GM18508 (cell line): ENCODE measurements around the gene MAPKBP1.

Experiments used
- ATAC-seq: cut with Tn5 transposase; IDR thresholded peaks from one replicate; pipeline ENCODE4 v1.9.1; 2021; ENCODE audit warnings: moderate number of reproducible peaks; ENCODE audit not compliant: insufficient read depth, unreplicated experiment

MAPKBP1 gene

DNA sequence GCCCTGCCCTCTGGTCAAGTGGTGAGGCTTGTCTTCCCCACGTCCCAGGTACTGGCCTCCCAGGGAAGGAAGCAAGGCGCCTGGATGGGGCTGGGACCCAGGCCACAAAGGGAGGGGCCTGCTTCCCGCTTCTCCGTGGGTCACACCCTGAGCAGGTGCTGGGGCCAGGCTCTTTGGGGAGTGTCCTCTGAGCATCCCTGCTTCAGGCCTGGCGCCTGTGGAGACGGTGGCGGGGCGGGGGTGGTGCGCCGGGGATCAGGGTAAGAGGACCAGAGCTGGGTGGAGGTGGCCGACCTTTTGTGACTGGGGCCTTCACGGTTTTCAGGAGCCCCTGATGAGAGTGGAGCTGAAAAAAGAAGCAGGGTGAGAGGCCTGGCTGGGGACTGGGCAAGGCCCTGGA is 67.9 kb downstream of the MAPKBP1 start:
- no peak for ATAC-seq

DNA sequence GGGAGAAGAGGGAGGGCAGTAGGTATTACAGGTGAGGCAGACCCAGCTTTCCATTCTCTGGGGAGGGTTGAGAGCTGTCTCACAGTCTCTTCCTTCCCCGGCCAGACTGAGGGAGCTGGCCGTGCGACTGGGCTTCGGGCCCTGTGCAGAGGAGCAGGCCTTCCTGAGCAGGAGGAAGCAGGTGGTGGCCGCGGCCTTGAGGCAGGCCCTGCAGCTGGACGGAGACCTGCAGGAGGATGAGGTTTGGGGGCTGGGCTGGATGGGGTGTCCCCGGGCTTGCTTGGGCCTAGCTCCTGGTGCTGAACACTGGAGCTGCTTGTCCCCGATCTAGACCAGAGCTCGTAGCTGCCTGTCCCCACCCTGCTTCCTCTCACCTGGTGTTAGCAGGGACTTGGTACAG is 69.3 kb downstream of the MAPKBP1 start:
- no peak for ATAC-seq

DNA sequence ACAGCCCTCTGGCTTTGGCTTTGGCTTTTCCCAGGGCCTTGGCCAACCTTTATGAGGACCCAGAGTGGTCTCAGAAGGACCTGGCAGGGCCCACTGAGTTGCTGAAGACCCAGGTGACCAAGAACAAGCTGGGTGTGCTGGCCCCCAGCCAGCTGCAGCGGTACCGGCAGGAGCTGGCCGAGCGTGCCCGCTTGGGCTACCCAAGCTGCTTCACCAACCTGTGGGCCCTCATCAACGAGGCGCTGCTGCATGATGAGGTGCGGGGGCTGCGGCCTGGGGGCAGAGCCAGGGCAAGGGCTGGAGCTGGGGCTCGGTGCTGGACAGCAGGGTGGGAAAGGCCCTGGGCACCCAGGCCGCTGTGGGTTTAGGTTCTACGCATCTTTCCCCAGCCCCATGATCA is 70.5 kb downstream of the MAPKBP1 start:
- no peak for ATAC-seq

DNA sequence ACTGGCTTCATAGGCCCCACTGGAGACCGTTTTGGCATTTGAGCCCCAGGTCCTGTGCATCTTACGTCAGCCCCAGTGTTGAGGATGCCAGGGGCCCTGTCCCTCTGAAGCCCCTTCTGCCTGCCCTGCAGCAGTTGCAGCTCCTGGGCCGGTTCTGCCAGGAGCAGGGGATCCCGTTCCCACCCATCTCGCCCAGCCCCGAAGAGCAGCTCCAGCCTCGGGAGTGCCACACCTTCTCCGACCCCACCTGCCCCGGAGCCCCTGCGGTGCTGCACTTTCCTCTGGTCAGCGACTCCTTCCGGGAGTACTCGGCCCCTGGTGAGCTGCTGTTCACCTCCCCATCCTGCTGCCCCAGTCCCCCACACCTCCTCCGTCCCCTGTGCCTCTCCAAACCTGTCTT is 72.9 kb downstream of the MAPKBP1 start:
- no peak for ATAC-seq

DNA sequence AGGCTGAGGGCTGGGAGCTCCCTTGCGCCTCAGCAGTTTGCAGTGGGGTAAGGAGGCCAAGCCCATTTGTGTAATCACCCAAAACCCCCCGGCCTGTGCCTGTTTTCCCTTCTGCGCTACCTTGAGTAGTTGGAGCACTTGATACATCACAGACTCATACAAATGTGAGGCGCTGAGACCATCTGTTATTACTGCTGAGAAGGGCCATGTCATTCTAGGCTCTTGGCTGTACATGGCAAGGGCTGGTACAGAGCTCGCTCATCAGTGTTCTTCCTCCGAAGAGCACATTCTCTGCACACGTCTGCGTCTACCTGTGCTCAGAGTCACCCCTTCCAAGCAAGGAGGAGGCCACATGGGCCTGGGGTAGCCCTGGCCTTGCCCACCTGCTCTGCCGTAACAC is 73.7 kb downstream of the MAPKBP1 start:
- no peak for ATAC-seq

DNA sequence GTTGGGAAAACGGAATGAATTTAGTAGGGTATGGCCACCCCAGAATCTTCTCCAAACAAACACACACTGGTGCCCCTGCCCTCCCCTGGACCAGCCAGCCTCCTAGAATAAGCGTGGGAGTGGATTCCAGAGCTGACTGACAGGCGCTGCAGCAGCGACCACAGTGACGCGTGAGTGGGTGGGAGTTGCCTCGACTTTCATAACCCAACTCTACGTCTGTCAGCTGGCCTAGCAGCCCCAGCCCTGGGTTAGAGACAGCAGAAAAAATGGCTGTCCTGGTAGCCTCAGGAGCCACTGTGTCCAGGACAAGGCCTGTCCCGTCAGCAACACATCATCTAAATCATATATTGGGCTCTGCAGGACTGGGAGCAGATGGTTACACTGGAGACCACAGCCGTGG is 74.3 kb downstream of the MAPKBP1 start:
- ATAC-seq: no peak

DNA sequence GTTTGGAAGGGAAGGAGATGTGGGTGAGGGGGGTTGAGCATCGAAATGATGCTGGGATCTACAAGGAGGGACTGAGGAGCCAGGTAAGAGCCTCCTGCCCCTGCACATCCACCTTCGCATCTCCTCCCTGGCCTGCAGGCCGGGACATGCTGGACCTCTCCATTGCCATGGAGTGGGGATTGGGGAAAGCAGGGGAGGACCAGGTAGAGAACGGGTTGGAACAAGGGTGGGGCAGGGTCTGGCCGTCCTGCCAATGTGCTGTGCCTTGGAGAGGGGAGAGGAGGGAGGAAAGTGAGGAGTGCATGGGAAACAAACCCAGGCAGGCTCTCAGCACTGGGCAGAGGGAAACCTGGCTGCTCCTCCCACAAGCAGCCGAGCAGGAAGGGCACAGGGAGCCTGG is 74.9 kb downstream of the MAPKBP1 start:
- ATAC-seq: no peak

DNA sequence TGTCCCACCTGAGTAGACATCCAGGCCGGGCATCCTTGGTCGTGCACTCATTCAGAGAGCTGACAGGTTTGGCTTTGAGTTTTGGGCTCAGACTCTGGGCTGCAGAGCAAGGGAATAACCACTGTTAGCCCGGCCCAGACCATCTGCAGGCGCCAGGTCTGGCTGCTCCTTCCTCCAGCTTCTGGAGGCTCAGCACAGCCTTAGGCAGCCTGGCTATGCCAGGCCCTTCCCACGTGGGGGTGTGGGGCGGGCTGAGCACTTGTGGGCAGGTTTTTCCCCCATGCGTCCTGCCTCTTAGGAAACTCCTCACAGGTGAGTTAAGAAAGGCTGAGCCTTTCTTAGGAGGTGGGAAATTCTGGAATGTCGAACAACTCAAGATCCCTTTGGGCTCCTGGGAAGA is 75.6 kb downstream of the MAPKBP1 start:
- no peak for ATAC-seq

DNA sequence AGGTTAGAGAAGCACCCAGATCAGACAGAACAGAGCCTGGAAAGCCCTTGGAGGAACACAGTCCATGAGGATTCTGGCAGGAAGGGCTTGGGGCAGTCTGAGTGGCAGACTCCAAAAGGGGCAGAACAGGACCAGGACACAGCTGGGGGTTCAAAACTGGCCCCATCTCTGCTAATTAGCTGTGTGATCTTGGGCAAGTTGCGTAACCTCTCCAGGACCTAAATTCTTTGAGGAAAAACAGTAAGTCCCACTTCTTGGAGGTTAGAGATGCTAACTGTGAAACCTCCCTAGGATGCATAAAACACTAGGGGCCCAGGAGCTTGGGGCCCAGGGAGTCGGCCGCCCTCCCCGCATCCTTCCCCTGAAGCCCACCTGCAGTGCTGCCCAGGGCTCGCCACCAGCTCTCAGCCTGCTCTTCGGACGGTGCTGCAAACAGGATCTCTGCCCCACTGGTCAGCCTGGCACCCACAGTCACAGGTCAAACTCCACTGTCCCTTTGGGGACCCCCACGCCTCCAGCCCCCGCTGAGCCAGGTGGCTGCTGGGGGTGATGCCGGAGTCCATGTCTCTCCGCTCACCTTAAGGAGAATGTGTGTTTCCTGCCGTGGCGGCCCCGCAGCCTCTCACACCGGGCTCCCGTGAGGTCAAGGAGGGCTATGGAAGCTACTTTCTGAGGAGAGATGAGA is 76.3 kb downstream of the MAPKBP1 start:
- no peak for ATAC-seq

DNA sequence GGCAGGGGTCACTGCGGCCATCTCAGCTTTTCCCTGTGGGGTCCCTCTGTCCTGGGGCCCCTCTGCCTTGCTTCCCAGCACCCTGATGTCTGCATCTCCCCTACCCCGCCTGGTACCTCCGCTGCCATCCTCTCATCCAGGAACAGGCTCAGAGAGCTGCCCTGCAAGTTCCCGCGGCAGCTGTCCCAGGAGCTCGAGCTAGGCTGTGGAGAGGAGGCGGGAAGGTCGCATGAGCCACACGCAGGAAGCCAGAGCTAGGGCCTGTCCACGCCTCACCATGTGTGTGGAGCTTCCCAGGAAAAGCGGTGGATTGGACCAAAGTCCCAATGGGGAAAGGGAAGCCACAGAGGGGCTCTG is 76.9 kb downstream of the MAPKBP1 start:
- ATAC-seq: no peak

DNA sequence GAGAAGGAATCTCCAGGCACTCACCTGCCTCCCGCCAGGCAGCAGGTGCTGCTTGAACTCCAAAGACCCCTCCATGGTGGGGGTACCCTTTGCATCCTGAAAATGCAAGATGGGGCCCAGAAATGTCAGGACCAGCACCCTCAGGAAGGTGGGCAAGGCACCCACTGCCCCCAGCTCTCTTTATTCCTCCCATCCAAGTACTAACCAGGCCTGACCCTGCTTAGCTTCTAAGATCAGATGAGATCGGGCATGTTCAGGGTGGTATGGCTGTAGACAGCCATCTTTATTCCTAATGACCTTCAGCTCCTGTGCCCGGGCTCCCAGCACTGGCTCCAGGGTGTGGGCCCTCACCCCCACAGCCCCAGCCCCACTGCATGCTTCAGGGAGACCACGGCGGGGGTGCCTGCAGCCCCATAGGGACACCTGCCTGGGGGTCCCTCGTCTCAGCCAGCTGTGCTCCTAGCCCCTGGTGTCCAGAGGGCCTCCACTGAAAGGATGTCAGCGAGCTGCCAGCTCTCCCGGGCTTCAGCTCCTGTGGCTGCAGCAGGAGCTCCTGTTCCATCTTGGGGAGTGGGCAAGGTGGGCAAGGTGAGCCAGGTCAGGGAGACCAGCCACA is 77.6 kb downstream of the MAPKBP1 start:
- ATAC-seq: no peak

DNA sequence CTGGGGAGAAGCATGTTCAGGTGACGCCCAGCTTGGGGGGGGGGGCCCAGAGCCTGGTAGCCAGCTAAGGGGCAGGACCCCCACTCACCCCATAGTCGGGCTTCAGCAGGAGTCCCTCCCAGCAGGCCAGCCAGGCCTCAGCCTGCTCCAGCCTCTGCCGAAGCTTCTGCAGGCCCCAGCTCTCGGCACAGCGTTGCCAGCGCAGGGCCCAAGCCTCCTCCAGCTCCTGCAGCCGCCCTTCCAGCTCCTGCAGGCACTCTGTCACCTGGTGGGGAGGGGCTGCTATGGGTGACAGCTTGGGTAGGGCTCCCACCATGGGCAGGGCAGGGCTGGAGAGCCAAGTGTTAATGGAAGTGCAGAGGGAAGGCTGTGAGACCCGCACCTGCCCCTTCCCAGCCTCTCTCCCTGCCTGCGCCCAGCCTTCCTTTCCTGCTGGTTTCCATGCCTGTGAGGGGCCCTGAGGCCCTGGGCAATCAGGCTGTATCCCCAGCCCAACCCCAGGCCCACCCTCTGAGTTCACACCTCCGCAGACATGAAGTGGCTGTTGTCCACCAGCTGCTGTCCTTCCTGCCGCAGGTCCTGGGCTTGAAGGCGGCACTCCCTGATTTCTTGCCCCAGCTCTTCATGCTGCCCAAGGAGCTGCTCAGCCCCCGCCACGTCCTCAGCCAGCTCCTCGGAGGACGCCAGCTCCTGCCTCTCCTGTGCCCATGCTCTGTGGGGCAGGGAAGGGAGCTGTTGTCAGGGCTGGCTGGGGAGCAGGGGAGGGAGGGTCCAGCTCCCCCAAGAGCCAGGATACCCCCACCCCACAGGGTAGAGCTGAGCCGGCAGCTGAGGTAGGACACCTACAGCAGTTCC is 78.7 kb downstream of the MAPKBP1 start:
- ATAC-seq: no peak

DNA sequence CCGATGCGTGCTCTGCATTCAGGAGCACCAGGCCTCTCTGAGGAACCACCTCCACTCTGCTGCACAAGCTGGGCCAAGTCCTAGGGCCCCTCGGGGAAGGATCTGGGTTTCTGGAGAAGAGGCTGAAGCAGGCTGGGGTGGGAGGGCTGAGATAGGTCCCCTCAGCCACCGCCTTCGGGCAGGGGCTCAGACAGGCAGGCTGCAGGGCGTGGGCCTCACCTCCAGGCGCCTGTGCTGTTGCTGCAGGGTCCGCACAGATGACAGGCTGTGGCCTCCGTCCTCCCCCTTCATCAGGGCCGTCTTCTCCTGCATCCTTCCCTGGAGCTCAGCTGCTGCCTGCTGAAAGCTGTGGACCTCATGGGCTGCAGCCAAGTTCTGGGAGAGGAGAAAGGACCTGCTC is 79.5 kb downstream of the MAPKBP1 start:
- ATAC-seq: no peak

DNA sequence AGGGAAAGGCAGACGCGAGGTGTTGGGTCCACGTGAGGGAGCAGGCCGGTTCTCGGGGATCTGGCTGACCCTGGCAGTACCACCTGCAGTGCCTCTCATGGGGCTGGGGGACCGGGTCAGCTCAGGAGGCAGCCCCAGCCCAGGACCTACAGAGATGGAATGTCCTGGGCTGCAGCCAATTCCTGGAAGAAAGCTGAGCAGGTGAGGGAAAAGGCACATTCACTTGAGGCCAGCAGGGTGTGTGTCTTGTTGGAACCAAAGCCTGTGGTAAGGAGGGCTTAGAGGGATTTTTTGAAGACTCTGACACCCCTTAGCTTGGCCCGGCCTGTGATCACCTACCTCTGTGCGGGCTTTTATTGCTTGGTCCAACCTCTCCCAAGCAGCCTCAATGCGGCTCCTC is 80.2 kb downstream of the MAPKBP1 start:
- no peak for ATAC-seq

DNA sequence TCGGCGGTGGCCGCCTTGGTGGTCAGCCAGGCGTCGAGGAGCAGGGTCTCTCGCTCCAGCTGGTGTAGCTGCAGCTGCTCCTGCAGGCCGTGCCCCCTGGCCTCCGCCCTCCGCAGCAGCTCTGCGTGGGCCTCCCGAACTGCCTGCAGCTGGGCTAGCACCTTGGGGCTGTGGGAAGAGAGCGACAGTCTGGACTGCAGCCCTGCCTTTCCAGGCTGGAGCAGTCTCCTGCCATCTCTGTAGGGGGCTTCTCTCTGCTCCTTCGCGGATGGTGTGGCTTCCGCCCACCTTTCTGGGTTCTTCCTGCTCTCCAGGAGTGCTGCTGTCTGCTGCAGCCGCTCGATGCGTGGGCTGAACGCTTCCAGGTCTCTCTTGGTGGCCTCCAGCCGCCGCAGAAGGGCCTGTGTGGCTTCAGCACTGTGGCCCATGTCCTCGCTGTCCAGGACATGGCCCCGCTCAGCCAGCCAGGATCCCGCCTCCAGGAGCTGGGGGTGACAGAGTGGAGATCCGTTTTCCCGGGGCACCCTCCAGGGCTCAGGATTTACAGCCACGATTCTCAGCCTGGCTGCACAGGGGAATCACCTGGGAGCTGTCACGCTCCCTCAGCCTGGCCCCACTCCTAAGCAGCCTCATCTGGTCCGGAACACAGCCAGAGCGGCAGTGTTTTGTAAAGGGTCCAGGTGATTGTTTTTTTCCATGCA is 81.1 kb downstream of the MAPKBP1 start:
- no peak for ATAC-seq

DNA sequence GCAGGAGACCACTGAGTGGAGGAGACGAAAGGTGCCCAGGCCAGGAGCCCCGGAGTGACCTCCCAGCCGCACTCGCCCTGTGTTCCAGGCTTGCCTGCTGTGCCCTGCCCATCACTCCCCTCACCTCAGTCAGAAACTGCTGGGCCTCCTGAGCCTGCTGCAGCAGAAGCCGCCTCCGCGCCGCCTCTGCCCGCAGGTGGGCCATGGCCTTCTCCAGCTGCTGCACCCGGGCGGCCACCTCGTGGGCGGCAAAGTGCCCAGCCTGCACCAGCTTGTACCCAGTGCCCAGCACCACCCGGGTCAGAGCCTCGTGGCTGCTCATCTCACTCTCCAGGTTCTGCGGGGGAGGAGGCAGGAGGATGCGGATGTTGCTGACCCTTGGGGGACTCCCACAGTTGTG is 82.0 kb downstream of the MAPKBP1 start:
- ATAC-seq: no peak

DNA sequence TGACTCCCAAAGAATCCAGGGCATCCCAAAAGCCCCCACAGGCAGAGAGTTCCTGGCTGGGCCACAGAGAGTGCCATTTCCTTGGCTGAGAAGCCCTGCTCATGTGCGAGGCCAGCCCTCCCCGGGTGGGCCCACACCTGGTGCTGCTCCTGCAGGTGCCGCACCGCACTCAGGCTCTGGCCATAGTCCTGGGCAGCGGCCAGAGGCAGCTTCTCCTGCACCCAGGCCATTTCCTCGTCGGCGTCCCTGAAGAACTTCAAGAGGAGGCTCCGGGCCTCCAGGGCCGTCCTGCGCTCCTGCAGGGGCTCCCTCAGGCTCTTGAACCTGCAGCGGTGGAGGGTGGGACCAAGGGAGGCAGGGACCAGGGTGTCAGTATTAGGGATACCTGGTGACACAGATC is 82.4 kb downstream of the MAPKBP1 start:
- no peak for ATAC-seq

DNA sequence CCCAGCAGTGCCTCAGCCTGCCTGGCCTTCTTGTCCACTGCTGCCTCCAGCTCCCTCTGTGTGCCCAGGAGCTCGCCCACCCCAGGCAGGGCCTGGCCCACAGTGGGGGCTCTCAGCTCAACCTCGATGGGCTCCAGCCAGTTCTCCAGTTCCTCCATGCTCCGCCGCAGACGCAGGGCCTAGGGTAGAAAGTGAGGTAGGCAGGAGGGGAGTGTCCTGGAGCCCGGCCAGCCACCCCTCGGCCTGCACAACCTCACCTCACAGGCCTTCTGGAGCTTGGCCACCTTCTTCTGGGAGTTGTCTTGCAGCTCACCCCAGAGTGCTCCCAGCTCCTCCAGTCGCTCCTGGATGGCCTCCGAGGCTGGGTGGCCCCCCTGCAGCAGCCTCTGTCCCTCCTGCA is 83.0 kb downstream of the MAPKBP1 start:
- no peak for ATAC-seq

DNA sequence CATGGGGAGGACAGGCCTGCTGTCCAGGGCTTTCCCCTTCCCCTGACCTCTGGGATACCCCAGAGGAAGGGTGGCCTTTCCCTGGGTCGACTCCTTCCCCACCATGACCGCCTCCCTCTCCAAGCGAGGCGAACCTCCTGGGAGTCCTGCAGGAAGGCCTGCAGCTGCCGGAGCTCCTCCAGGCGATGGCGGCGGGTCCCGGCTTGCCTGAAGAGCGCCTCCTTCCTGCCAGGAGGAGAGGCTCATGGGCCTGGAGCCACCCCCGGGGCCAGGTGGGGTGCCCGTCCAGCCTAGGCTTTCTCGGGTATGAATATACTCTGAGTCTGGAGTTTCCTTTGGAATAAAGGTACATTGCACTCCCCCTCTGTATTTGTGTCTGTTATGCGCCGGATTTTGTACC is 84.5 kb downstream of the MAPKBP1 start:
- no peak for ATAC-seq

DNA sequence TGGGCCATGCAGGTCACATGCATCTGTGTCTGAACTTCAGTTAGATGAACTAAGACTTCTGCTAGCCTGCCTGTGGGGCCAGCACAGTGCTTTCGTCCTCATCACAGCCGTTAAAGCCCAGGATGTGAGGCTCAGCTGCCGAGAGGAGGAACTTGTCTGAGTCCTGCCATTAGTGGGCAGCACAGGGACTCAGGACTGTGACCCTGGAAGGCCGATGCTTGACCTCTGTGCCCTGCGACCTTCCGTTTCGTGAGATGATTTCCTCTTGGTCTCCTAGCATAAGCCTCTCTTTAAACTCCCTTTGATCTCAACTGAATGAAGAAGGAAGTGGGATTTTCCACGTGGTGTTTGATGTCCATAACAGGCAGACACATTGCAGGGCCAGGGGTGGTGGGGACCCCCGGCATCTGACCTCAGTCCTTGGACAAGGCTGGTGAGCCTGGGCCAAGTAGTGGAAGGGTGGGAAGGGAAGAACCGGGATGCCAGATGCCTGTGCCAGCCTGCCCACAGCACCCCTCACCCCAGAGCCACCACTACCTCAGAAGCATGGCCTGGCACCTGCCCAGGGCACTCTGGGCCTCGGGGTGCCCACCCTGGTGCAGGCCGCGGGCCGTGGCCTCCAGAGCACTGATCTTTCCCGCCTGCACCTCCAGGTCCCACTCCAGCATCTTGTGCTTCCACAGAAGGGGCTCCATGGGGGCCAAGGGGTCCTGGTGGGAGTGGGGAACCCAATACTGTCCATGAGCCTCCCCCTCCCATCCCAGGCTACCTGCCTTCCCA is 86.0 kb downstream of the MAPKBP1 start:
- no peak for ATAC-seq
